Measurements from ENCODE around the gene WDFY4. TPM values are rescaled to one million over a fixed set of nuclear protein-coding genes. Genes with fewer than 3 reads are reported as not detected.

The WDFY4 gene
- total and polyA plus RNA-seq, 2 experiments from 2014 or later, result 0.14 TPM; not detected in 1

GRCh38 chr10:48910548-48910947, 225.9 kb downstream of the WDFY4 start:
- no peak overlapping the region for H3K27ac Mint-ChIP-seq
- Histone ChIP-seq H2AFZ (no peak overlapping the region), H3F3A (replicated peaks; ENCODE audit: low read depth) (no peaks in the 10 kb centered on the region), H3K4me2 (no peak overlapping the region), H3K79me2 (replicated peaks; ENCODE audit: insufficient read depth) (no peaks in the 10 kb centered on the region), H4K20me1 (replicated peaks; ENCODE audit: insufficient read depth) (no peaks in the 10 kb centered on the region), H3K36me3 (ENCODE audit: insufficient read depth) (no peaks in the 10 kb centered on the region), H3K27me3 (ENCODE audit: insufficient read depth) (no peaks in the 10 kb centered on the region), H3K4me1 (ENCODE audit: insufficient read depth) (no peaks in the 10 kb centered on the region), H3K9me2 (ENCODE audit: insufficient read depth) (0 out of 2 replicates have a peak, but pooled peaks cover 7% of the 10 kb centered on the region), H3K27ac (ENCODE audit: low read depth) (no peak overlapping the region), H3K4me3 (no peak overlapping the region)
- no peaks in the 10 kb centered on the region for H3K27me3 Mint-ChIP-seq (ENCODE audit: insufficient read depth, low read depth, poor library complexity)
- no peaks in the 10 kb centered on the region for H3K9me3 Mint-ChIP-seq
- no peak overlapping the region for H3K4me3 Mint-ChIP-seq
- no peaks in the 10 kb centered on the region for H3K36me3 Mint-ChIP-seq (ENCODE audit: low read depth)
- ATAC-seq (no peak), DNase-seq (ENCODE audit: low spot score) (no peak)
- peaks cover 7% of the 10 kb centered on the region; the same call in 2 of the 3 replicates for H3K4me1 Mint-ChIP-seq
- TF ChIP-seq ZNF331 (CRISPR knock-in tag; IDR thresholded peaks at IDR 0.05; ENCODE audit: low read depth) (no peak), POLR2AphosphoS5 (IDR thresholded peaks at IDR 0.05; ENCODE audit: low read depth) (no peak), CTCF (conservative IDR thresholded peaks at IDR 0.05; ENCODE audit: low read depth in 2 of 2) (no peak), NANOG (IDR thresholded peaks at IDR 0.05; ENCODE audit: borderline replicate concordance) (no peak), ZNF114 (CRISPR knock-in tag; IDR thresholded peaks at IDR 0.05) (no peak), EZH2 (IDR thresholded peaks at IDR 0.05; ENCODE audit: low read depth, unreplicated experiment) (no peak), STAT1 (IDR thresholded peaks at IDR 0.05; ENCODE audit: unreplicated experiment) (no peak), CREB1 (CRISPR knock-in tag; IDR thresholded peaks at IDR 0.05; ENCODE audit: low read depth) (no peak), EZH2phosphoT487 (IDR thresholded peaks at IDR 0.05; ENCODE audit: unreplicated experiment) (no peak), ZNF462 (CRISPR knock-in tag; IDR thresholded peaks at IDR 0.05) (no peak)
- TF ChIP-seq, protein P1, sequence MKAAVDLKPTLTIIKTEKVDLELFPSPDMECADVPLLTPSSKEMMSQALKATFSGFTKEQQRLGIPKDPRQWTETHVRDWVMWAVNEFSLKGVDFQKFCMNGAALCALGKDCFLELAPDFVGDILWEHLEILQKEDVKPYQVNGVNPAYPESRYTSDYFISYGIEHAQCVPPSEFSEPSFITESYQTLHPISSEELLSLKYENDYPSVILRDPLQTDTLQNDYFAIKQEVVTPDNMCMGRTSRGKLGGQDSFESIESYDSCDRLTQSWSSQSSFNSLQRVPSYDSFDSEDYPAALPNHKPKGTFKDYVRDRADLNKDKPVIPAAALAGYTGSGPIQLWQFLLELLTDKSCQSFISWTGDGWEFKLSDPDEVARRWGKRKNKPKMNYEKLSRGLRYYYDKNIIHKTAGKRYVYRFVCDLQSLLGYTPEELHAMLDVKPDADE (IDR thresholded peaks at IDR 0.05), result no peak
